22Rv1 (cell line): ENCODE measurements around the gene PRDM16.

Experiments
- ZFX ChIP-seq: fragments of 450-650 bp; IDR thresholded peaks from 2 replicates; pipeline ENCODE4 v1.6.1; 2017; ENCODE audit warnings: antibody characterized with exemption, borderline replicate concordance
- TF ChIP-seq, protein P1 (sequence below): fragments of 450-650 bp; IDR thresholded peaks from 2 replicates; pipeline ENCODE4 v1.5.1; 2017; ENCODE audit warnings: mild to moderate bottlenecking

DNA sequence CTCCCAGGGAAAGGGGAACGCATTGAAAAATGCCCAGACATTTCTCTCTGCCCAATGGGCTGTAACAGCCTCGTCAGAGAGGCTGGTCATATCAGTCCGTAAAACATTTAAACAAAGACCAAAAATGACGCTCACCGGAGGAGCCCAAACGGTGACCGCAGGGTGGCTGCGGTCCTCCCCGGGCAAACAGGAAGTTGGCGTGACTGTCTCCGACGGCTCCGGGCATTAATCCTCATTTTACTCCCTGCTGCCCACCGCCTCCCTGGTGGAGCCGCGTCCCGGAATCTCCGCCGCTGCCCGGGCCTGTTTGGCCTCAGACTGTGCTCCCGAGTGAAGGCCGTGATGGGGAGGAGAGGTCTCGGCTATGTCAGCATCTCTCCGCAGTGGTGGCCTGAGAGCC, 9.9 kb downstream of the PRDM16 start:
- TF ChIP-seq, protein P1, sequence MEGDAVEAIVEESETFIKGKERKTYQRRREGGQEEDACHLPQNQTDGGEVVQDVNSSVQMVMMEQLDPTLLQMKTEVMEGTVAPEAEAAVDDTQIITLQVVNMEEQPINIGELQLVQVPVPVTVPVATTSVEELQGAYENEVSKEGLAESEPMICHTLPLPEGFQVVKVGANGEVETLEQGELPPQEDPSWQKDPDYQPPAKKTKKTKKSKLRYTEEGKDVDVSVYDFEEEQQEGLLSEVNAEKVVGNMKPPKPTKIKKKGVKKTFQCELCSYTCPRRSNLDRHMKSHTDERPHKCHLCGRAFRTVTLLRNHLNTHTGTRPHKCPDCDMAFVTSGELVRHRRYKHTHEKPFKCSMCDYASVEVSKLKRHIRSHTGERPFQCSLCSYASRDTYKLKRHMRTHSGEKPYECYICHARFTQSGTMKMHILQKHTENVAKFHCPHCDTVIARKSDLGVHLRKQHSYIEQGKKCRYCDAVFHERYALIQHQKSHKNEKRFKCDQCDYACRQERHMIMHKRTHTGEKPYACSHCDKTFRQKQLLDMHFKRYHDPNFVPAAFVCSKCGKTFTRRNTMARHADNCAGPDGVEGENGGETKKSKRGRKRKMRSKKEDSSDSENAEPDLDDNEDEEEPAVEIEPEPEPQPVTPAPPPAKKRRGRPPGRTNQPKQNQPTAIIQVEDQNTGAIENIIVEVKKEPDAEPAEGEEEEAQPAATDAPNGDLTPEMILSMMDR: no peak
- no peak for TF ChIP-seq ZFX
